Small intestine (tissue), 7 donors: ENCODE results near the gene SMARCA2. TPM values are rescaled to one million over a fixed set of nuclear protein-coding genes. Genes with fewer than 3 reads are reported as not detected.

Experiments used
- DNase-seq, 2 donors: peaks; one replicate each; pipeline versions ENCODE4 v3.0.0 to v3.0.0-alpha.2; 2013
- FAIRE-seq: peaks from 2 replicates; lab custom pipeline; 2012; peaks lifted over from hg19 to GRCh38; lab: Jason Lieb, UNC
- H3K27ac ChIP-seq, 3 donors: one replicate each; pipeline ENCODE4 v1.5.1; 2013; ENCODE audit warnings: low read length in 2 of 3, mild to moderate bottlenecking in 2 of 3, control low read depth in 1 of 3, inconsistent platforms in 1 of 3, low read depth in 1 of 3, moderate library complexity in 1 of 3
- H3K27me3 ChIP-seq, 3 donors: one replicate each; pipeline ENCODE4 v1.6.1; 2013; ENCODE audit warnings: low read length in 3 of 3, inconsistent platforms in 1 of 3; ENCODE audit not compliant: control insufficient read depth in 3 of 3, insufficient read depth in 3 of 3
- H3K36me3 ChIP-seq, 3 donors: one replicate each; pipeline ENCODE4 v1.6.1; 2013; ENCODE audit warnings: low read length in 3 of 3, inconsistent platforms in 1 of 3, low read depth in 1 of 3, mild to moderate bottlenecking in 1 of 3, moderate library complexity in 1 of 3; ENCODE audit not compliant: control insufficient read depth in 3 of 3, insufficient read depth in 2 of 3
- H3K4me1 ChIP-seq, 3 donors: one replicate each; pipeline ENCODE4 v1.6.1; 2013; ENCODE audit warnings: low read length in 2 of 3, inconsistent platforms in 1 of 3, low read depth in 1 of 3, mild to moderate bottlenecking in 1 of 3, moderate library complexity in 1 of 3; ENCODE audit not compliant: control insufficient read depth in 3 of 3, insufficient read depth in 2 of 3
- H3K4me3 ChIP-seq, 3 donors: one replicate each; pipeline ENCODE4 v1.5.1; 2013; ENCODE audit warnings: low read length in 3 of 3, control low read depth in 1 of 3, inconsistent platforms in 1 of 3, low read depth in 1 of 3, mild to moderate bottlenecking in 1 of 3, moderate library complexity in 1 of 3
- H3K9me3 ChIP-seq, 2 donors: one replicate each; pipeline ENCODE4 v1.6.1; 2013; ENCODE audit warnings: low read depth in 1 of 2, low read length in 1 of 2; ENCODE audit not compliant: control insufficient read depth in 2 of 2, insufficient read depth in 1 of 2
- WGBS, 3 donors: extraction: QIAGEN DNeasy Blood & Tissue Kit; methylation state at CpG; one replicate each; pipeline ENCODE4 v1.1.7; 2013; 5-methylcytosine and 5-hydroxymethylcytosine counted together
- polyA plus RNA-seq, 4 donors: library from polyadenylated mRNA; stranded (reverse) in 3 of 4; unstranded in 1 of 4; fragments of 200-250 nt in 3 of 4; fragments of 120-200 nt in 1 of 4; gene quantifications; one replicate each; pipeline versions ENCODE4 v1.2.1 to v1.2.3, GENCODE V29; 2013
- donor health status: healthy with polysubstance abuse.
- donor health status: control.
- donor health status: control.
- donor health status: Bipolar disorder and iron deficiency.
- donor health status: healthy.

Gene SMARCA2
- polyA plus RNA-seq, 4 donors: 28.2 to 58.7 (median 32.5) TPM

DNA sequence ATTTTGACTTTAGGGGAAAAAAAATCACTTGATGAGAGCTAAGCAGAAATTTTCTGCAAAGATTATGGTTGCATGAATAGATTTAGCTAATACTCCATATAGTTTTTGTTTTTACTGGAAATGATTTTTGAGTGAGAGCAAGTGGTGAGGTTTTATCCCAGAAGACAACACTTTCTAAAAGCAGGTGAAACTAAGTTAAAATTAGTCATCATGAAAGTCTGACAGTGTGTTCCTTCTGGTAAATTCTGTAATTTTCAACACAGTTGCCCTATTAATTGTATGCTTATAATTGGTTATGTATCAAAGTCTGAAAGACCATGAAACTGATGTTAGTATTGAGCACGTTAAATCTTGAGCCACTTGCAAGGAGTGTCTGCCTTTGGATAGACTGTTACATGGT, 91.5 kb downstream of the SMARCA2 start:
- peaks cover 11 to 16% (median 15%) of the 10 kb centered on the region in 3 donors for H3K36me3 ChIP-seq
- no peaks in the 10 kb centered on the region for H3K4me1 ChIP-seq
- H3K9me3 ChIP-seq: no peaks in the 10 kb centered on the region
- FAIRE-seq (no peak), DNase-seq (no peak)
- H3K27ac ChIP-seq: no peak overlapping the region
- no peaks in the 10 kb centered on the region for H3K27me3 ChIP-seq
- H3K4me3 ChIP-seq: no peak overlapping the region
- 81 to 89% (median 83%) methylated on average over 1 of the region's 1 CpG for WGBS, 3 donors

DNA sequence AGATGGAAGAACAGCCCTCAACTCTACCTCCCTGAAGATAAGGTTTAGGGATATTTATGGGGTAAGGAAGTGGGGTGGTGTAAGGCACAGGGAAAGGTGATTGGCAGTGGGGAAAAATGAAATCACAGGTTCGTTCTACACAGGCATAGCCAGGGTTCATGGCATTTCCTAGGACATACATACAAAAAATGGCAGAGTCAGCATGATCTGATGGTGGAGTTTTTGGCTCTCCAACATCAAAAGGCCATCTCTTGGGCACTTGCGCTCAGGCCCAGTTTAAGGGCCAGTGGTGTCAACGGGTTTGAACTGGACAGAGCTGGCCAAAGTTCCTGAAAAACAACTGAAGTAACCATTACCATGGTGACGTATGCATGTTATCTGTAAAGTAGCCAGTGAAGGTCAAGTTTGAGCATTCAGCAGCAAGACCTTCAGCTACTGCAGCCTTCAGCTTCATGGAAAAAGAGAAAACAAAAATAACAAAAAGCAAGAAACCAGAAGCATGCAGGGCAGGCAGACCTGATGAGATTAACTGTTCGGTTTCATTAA, 92.8 kb downstream of the SMARCA2 start:
- FAIRE-seq: no peak
- Histone ChIP-seq H3K36me3 (peaks cover 14 to 17% (median 16%) of the 10 kb centered on the region in 3 donors), H3K27ac (no peak overlapping the region), H3K9me3 (no peaks in the 10 kb centered on the region), H3K4me3 (no peak overlapping the region), H3K27me3 (no peaks in the 10 kb centered on the region), H3K4me1 (no peaks in the 10 kb centered on the region)
- DNase-seq: no peak
- 82 to 91% (median 89%) methylated on average over 5 of the region's 5 CpGs for WGBS, 3 donors

DNA sequence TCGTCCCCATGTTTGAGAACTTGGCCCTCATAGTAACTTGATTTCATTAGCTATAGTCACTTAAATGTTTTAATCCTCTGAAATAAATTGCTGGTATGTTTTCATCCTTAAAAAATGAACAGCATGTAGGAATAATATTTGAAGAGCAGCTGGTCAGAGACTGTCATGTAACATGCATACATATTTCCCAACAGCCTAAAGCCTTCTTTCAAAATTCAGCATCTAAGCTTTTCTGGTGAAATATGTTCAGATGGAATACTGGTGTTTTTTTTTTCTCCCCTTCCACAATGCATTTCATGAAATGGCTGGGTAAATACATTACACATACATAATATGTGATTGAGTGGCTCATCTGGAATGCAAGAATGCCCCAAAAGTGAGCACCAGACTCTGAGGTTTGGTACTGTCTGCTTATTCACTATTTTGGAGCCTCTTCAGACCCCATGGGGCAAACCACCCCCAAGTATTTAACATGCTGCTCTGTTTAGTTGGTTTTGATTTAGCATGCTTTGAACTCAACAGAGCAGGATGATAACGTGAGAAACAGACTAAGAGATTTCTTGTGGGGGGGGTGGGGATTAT, 94.0 kb downstream of the SMARCA2 start:
- FAIRE-seq (no peak), DNase-seq (no peak)
- no peaks in the 10 kb centered on the region for H3K9me3 ChIP-seq
- H3K36me3 ChIP-seq: peaks cover 12 to 19% (median 15%) of the 10 kb centered on the region in 3 donors
- H3K4me3 ChIP-seq: no peak overlapping the region
- H3K4me1 ChIP-seq: no peaks in the 10 kb centered on the region
- H3K27ac ChIP-seq: no peak overlapping the region
- 72 to 88% (median 76%) methylated on average over 2 of the region's 2 CpGs for WGBS, 3 donors
- no peaks in the 10 kb centered on the region for H3K27me3 ChIP-seq

DNA sequence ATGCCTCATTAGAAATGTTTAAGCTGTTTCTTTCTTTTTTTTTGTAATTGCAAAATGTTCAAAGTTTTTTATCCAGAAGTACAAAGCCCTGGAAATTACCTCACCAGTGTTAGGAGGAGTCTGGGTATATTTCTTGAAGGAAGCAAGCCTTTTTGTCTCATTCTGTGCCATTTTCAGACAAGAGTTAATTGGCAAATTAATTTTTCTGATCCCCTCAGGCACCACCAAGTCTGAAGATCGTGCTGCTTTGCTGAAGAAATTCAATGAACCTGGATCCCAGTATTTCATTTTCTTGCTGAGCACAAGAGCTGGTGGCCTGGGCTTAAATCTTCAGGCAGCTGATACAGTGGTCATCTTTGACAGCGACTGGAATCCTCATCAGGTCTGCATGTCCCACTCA, 94.9 kb downstream of the SMARCA2 start:
- no peak for FAIRE-seq

DNA sequence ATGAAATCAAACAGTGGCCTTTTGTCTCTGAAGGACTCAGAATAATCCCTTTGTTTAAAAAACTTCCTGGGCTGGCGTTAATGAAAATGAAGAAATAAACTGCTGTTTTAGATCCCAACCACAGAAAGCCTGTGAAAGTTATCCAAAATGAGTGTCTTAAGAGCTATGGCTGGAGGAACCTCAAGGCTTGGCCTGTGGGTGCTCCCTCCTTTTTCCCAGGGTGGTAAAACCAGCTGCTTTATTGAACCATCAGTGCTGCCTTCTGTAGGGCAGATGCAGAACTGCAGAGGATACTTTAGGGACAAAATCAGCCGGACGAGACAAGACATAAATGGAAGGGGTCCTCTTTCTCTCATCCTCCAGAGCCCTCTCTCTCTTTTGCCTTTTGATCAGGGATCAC, 100.9 kb downstream of the SMARCA2 start:
- peaks cover 23 to 27% (median 26%) of the 10 kb centered on the region in 3 donors for H3K36me3 ChIP-seq

More for the DNA sequence above, 94.9 kb downstream of the SMARCA2 start:
- Histone ChIP-seq H3K27ac (no peak overlapping the region), H3K9me3 (no peaks in the 10 kb centered on the region), H3K36me3 (peaks cover 14 to 19% (median 15%) of the 10 kb centered on the region in 3 donors), H3K4me1 (no peaks in the 10 kb centered on the region), H3K4me3 (no peak overlapping the region), H3K27me3 (no peaks in the 10 kb centered on the region)
- DNase-seq: no peak
- 91 to 98% (median 96%) methylated on average over 2 of the region's 2 CpGs for WGBS, 3 donors

DNA sequence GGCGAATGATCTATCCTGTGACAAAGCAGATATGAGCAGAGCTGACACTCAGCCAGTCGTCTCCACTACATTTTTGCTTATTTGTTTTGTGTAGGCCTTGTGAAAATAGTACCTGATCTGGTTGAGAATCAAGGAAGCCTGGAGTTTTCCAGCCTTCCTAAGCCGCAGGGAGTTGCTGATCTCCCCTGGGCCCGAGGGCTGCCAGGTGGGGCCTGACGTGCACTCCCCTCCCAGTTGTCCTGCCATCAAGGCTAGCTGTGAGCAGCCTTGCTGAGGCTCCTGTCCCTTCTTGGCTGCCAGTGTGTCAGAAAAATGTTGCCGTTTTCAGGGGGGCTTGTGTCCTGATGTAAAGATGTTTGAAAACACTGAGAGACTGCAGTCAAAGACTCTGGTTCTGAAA, 102.4 kb downstream of the SMARCA2 start:
- FAIRE-seq: no peak
- no peak overlapping the region for H3K27ac ChIP-seq
- no peak for DNase-seq
- H3K4me1 ChIP-seq: no peaks in the 10 kb centered on the region
- H3K36me3 ChIP-seq: peaks cover 16 to 24% (median 21%) of the 10 kb centered on the region in 3 donors
- 91 to 96% (median 92%) methylated on average over 6 of the region's 6 CpGs for WGBS, 3 donors
- H3K4me3 ChIP-seq: no peak overlapping the region
- H3K9me3 ChIP-seq: no peaks in the 10 kb centered on the region
- H3K27me3 ChIP-seq: no peaks in the 10 kb centered on the region

More for the DNA sequence above, 100.9 kb downstream of the SMARCA2 start:
- Histone ChIP-seq H3K4me3 (no peak overlapping the region), H3K27me3 (no peaks in the 10 kb centered on the region), H3K4me1 (no peaks in the 10 kb centered on the region), H3K27ac (no peak overlapping the region), H3K9me3 (no peaks in the 10 kb centered on the region)
- 87 to 95% (median 88%) methylated on average over 3 of the region's 3 CpGs for WGBS, 3 donors
- FAIRE-seq (no peak), DNase-seq (peak; percentile 5)

DNA sequence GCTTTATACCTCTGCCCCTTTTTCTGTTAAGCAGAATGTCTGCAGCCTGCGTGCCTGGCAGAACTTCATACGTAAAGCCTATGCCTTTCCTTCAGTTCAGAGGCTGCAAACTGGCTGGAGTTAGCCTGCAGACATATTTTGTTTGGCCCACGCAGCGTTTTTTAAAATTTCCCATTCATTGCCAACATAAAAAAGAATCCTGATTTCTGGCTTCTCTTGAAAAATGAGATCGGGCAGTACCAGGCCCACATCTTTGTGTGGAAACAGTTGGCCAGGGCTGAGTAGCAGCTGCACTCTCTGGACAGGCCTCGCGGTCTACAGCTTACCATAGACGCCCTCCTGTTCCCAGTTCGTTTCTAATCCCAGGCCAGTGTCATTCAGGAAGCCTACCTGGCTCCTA, 104.4 kb downstream of the SMARCA2 start:
- Histone ChIP-seq H3K27ac (no peak overlapping the region), H3K4me3 (no peak overlapping the region), H3K9me3 (no peaks in the 10 kb centered on the region), H3K27me3 (no peaks in the 10 kb centered on the region), H3K36me3 (peaks cover 20 to 28% (median 27%) of the 10 kb centered on the region in 3 donors), H3K4me1 (no peaks in the 10 kb centered on the region)
- no peak for DNase-seq
- 86 to 99% (median 96%) methylated on average over 9 of the region's 9 CpGs for WGBS, 3 donors
- no peak for FAIRE-seq

DNA sequence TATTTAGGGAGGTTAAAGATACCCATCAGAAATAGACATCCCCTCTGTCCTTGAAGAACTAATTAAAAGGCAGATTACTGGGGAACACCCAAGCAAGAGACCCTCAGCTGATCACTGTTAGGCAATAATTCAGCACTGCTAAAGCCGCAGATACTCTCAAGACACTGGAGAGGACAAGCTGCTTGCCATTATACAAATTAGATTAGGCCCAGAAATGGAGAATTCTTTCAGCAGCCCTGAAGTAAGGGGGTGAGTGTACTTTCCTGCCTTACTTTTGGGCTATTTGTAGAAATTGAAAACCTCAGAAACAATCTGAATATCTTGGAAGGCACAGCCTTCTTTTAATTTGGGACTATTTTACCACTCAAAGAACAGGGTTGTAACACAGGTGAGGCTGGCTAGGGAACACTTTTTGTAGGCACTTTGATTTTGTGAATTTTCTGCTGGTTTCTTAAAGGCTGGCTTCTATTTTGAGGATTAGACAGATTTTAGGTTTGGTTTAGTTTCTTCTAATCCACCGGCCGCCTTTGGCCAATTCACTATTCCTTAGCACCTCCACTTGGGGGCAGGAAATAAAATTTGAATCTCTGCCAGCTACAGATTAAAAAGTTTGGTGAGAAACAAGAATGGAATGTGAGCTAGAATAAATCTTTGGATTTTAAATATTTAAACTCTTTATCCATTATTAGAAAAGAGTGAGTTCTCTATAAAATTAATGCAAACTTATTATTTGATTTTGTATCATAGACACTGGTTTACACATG, 106.0 kb downstream of the SMARCA2 start:
- DNase-seq (no peak), FAIRE-seq (no peak)
- Histone ChIP-seq H3K27me3 (no peaks in the 10 kb centered on the region), H3K27ac (no peak overlapping the region), H3K9me3 (no peaks in the 10 kb centered on the region), H3K4me1 (no peaks in the 10 kb centered on the region), H3K4me3 (no peak overlapping the region), H3K36me3 (peaks cover 18 to 27% (median 23%) of the 10 kb centered on the region in 3 donors)
- WGBS, 3 donors: 70 to 91% (median 90%) methylated on average over 3 of the region's 3 CpGs
